Measurements from ENCODE around the gene SFTPB. TPM values are rescaled to one million over a fixed set of nuclear protein-coding genes. Genes with fewer than 3 reads are reported as not detected.

The SFTPB gene
- total RNA-seq: not detected in 2 replicates

GRCh38 chr2:85668009-85668856, at the start of gene SFTPB:
Gene SFTPB (minus strand): TSS chr2:85668199. CDS start chr2:85668183, 16 bp downstream.

GRCh38 chr2:85694052-85695025, 26.3 kb upstream of the SFTPB start, which contains the start of gene GNLY:
Gene GNLY (plus strand): TSS chr2:85694358. CDS start chr2:85694419, 61 bp downstream.

GRCh38 chr2:85611705-85612587, 56.1 kb downstream of the SFTPB start, which contains the start of gene C2orf68:
Gene C2orf68 (minus strand): TSS chr2:85612066. CDS start chr2:85611984, 82 bp downstream.

Other genes with a start within 250 kb of the SFTPB start
- 0.36 TPM in 1 of 2 replicates, not detected in the other for gene SH2D6, start 249.5 kb downstream of the SFTPB start, total RNA-seq
- 148 and 292 TPM in 2 replicates for gene MAT2A, start 129.0 kb downstream of the SFTPB start, total RNA-seq
- gene GGCX, start 106.7 kb downstream of the SFTPB start, total RNA-seq: 56.9 and 80.2 TPM in 2 replicates
- gene VAMP8, start 90.6 kb downstream of the SFTPB start, total RNA-seq: 0.33 and 0.85 TPM in 2 replicates
- 13.7 and 15.9 TPM in 2 replicates for gene VAMP5, start 83.8 kb downstream of the SFTPB start, total RNA-seq
- 123 and 125 TPM in 2 replicates for gene RNF181, start 72.5 kb downstream of the SFTPB start, total RNA-seq
- gene TMEM150A, start 65.5 kb downstream of the SFTPB start, total RNA-seq: 14.6 and 21.2 TPM in 2 replicates
- 18.0 and 24.1 TPM in 2 replicates for gene C2orf68, start 56.1 kb downstream of the SFTPB start, total RNA-seq
- gene USP39, start 52.0 kb downstream of the SFTPB start, total RNA-seq: 31.1 and 34.2 TPM in 2 replicates
- gene GNLY, start 26.2 kb upstream of the SFTPB start, total RNA-seq: 0.07 TPM in 1 of 2 replicates, not detected in the other
- gene ATOH8, start 85.8 kb upstream of the SFTPB start, total RNA-seq: 22.4 and 30.8 TPM in 2 replicates
- gene ST3GAL5, start 220.8 kb upstream of the SFTPB start, total RNA-seq: 10.1 and 13.9 TPM in 2 replicates

Data from smooth muscle cell of the pulmonary artery (primary cell).